ENCODE measurements around the gene HTT. TPM values are rescaled to one million over a fixed set of nuclear protein-coding genes. Genes with fewer than 3 reads are reported as not detected.

HTT gene
- total RNA-seq, 1 donor from 2014 or later: 73.6 TPM

DNA sequence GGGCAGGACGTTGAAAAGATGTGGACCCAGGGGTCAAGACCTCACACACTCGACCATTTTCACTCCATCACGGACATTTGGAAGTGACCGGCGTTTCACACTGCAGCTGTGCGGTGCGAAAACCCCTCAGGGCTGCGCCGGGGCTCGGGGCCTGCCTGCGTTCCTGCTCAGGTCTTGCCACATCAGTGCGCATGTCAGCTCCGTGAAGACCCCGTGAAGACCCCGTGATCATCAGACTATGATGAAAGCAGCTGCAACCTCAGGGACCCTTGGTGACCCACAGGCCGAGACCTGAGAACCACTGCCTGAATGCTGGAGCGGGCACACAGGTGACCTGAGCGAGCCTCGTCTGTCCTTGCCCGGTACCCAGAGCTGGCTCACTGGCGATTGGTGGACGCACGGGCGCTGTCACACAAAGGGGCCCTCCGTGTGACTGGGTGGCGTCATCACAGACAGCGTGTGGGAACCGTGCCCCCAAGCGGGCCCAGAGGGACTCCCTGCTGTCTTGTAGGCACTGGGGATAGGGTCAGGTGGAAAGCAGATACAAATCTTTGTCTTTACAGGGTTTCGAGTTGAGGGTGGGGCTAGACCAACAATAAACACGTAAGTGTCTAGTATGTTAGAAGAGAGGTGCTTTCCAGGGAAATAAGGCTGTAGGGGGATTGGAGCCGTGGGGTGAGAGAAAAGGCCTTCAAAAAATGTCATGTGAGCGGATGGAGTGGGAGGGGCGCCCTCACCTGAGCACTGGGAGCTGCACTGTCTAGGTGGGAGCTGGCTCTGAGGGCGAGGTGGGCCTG, 187.1 kb downstream of the HTT start:
- H3K27ac Mint-ChIP-seq: no peak overlapping the region

DNA sequence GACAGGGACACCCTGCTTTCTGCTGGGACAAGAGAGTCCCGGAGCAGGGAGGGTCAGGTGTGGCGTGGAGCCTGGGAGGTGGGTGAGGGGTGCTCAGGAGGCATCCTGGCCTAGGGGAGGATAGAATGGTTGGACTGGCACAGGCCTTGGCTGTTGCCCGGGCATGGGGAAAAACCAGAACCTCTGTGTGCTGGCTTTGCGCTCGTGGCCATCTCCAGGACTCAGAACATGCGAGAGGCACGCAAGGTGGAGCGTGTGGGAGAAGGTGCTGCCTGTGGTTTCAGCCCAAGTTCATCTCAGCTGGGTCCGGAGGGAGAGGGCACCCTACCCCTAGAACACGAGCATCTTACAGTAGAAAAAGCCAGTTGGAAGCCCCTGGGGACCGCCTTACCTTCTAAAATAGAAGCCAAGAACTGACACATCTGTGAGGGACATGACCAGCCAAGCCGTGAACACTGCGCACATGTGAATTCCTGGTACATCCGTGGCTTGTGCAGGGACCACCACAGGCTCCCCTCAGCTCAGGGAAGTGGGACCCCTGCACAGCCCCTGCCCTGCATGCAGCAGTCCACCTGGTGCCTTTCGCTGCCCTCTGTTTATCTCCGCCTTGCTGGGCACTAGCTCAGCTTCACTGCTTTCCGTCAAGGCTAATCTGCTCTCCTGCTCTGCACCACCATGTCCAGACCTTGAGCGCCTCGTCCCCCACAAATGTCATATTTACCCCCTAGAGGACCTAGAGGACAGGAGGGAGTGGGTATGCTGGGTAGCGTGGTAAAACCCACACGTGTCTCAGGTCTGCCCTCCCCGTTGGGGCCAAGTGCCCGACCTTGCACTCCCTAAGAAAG, 187.9 kb downstream of the HTT start:
- TF ChIP-seq, protein P1, sequence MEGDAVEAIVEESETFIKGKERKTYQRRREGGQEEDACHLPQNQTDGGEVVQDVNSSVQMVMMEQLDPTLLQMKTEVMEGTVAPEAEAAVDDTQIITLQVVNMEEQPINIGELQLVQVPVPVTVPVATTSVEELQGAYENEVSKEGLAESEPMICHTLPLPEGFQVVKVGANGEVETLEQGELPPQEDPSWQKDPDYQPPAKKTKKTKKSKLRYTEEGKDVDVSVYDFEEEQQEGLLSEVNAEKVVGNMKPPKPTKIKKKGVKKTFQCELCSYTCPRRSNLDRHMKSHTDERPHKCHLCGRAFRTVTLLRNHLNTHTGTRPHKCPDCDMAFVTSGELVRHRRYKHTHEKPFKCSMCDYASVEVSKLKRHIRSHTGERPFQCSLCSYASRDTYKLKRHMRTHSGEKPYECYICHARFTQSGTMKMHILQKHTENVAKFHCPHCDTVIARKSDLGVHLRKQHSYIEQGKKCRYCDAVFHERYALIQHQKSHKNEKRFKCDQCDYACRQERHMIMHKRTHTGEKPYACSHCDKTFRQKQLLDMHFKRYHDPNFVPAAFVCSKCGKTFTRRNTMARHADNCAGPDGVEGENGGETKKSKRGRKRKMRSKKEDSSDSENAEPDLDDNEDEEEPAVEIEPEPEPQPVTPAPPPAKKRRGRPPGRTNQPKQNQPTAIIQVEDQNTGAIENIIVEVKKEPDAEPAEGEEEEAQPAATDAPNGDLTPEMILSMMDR (IDR thresholded peaks at IDR 0.05; ENCODE audit: unreplicated experiment): no peak
- H3K27ac Mint-ChIP-seq: no peak overlapping the region
- H3K4me3 Mint-ChIP-seq: no peak overlapping the region

More for the DNA sequence above, 187.1 kb downstream of the HTT start:
- Mint-ChIP-seq H3K9me3 (no peaks in the 10 kb centered on the region), H3K36me3 (no peaks in the 10 kb centered on the region), H3K27me3 (ENCODE audit: low read depth) (no peaks in the 10 kb centered on the region), H3K4me1 (no peaks in the 10 kb centered on the region), H3K4me3 (no peak overlapping the region)
- TF ChIP-seq, protein P1 (IDR thresholded peaks at IDR 0.05; ENCODE audit: unreplicated experiment): no peak
- peak; percentile 20 to 36 for DNase-seq (ENCODE audit: low spot score in 2 of 2, unreplicated experiment in 2 of 2)

DNA sequence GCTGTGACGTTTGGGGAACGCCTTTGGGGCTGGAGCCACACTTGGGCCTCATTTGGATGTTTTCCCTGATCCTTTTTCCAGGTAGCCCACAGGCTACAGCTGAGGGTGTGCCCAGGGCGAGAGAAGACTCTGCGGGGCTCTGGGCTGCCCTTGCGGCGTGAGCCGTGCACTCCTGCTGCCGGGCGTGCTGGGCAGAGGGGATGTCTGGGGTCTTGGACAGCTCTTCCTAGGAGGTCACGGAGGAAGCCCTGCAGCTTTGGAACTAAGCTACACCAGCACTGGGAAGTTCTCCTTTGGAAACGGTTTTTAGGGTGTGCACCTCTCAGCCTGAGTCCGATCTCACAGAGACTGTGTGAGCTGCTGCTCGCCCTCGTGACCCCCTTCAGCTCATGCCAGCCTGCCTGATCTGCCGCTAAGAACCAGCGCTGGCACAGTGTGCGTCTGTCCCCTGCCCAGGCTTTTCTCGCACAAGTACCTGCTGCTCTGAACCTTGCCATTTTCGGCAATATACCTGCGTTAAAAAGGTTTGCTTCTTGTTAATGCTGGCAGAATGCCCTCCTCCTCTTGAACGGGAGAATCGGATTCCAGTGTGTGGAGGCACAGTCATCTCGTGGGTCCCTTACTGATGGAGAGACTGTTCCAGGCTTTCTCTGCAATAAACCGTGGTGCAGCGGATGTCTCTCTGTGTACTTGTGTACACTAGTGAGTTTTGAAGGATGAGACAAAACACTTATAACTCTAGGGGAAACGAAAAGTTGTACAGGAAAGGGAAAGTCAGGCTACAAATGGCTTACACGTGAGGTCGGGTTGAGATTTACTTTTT, 188.8 kb downstream of the HTT start:
- Mint-ChIP-seq H3K4me1 (peaks cover 2% of the 10 kb centered on the region), H3K4me3 (no peak overlapping the region), H3K9me3 (no peaks in the 10 kb centered on the region), H3K27ac (no peak overlapping the region), H3K36me3 (no peaks in the 10 kb centered on the region), H3K27me3 (ENCODE audit: low read depth) (no peaks in the 10 kb centered on the region)
- DNase-seq (ENCODE audit: low spot score in 2 of 2, unreplicated experiment in 2 of 2): no peak
- TF ChIP-seq, protein P1 (IDR thresholded peaks at IDR 0.05; ENCODE audit: unreplicated experiment): no peak

More for the DNA sequence above, 187.9 kb downstream of the HTT start:
- no peak for DNase-seq (ENCODE audit: low spot score in 2 of 2, unreplicated experiment in 2 of 2)
- no peaks in the 10 kb centered on the region for H3K36me3 Mint-ChIP-seq
- H3K4me1 Mint-ChIP-seq: no peaks in the 10 kb centered on the region
- no peaks in the 10 kb centered on the region for H3K27me3 Mint-ChIP-seq (ENCODE audit: low read depth)
- no peaks in the 10 kb centered on the region for H3K9me3 Mint-ChIP-seq

- no peak overlapping the region for H3K27ac Mint-ChIP-seq
- no peak for DNase-seq (ENCODE audit: low spot score in 2 of 2, unreplicated experiment in 2 of 2)
- TF ChIP-seq, protein P1 (IDR thresholded peaks at IDR 0.05; ENCODE audit: unreplicated experiment): no peak
- H3K36me3 Mint-ChIP-seq: no peaks in the 10 kb centered on the region
- no peaks in the 10 kb centered on the region for H3K9me3 Mint-ChIP-seq
- H3K27me3 Mint-ChIP-seq (ENCODE audit: low read depth): no peaks in the 10 kb centered on the region
- H3K4me3 Mint-ChIP-seq: no peak overlapping the region
- H3K4me1 Mint-ChIP-seq: peaks cover 4% of the 10 kb centered on the region
Observed at GRCh38 chr4:3263876-3264193, 189.4 kb downstream of the HTT start.

- Mint-ChIP-seq H3K4me1 (peaks cover 4% of the 10 kb centered on the region), H3K9me3 (no peaks in the 10 kb centered on the region), H3K27me3 (ENCODE audit: low read depth) (no peaks in the 10 kb centered on the region), H3K27ac (no peak overlapping the region), H3K36me3 (no peaks in the 10 kb centered on the region), H3K4me3 (no peak overlapping the region)
- DNase-seq (ENCODE audit: low spot score in 2 of 2, unreplicated experiment in 2 of 2): no peak
- TF ChIP-seq, protein P1 (IDR thresholded peaks at IDR 0.05; ENCODE audit: unreplicated experiment): no peak
Observed at GRCh38 chr4:3266076-3266475, 191.6 kb downstream of the HTT start.

Data from mesothelial cell of epicardium (in vitro differentiated cells).